Measurements from ENCODE around the gene ERICH3.

Gene ERICH3

DNA sequence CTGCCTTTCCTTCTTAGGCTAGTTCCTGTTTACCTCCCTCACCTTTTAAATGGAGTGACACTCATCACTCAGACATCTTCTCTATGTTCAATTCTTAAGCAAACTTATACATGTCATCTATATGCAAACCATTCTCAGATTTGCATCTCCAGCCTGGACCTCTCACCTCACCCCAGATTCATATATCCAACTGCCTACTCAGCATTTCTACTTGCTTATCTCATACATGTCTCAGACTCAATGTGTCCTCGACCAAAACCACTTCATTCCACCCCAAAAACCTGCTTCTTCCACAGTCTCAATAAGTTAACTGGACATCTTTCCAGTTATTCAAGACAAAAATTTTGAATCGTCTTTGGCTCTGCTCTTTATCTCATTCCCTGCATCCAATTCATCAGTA lies 62.6 kb downstream of the ERICH3 start:
- no peak for DNase-seq (ENCODE audit: extremely low spot score)
- TF ChIP-seq, protein P1, sequence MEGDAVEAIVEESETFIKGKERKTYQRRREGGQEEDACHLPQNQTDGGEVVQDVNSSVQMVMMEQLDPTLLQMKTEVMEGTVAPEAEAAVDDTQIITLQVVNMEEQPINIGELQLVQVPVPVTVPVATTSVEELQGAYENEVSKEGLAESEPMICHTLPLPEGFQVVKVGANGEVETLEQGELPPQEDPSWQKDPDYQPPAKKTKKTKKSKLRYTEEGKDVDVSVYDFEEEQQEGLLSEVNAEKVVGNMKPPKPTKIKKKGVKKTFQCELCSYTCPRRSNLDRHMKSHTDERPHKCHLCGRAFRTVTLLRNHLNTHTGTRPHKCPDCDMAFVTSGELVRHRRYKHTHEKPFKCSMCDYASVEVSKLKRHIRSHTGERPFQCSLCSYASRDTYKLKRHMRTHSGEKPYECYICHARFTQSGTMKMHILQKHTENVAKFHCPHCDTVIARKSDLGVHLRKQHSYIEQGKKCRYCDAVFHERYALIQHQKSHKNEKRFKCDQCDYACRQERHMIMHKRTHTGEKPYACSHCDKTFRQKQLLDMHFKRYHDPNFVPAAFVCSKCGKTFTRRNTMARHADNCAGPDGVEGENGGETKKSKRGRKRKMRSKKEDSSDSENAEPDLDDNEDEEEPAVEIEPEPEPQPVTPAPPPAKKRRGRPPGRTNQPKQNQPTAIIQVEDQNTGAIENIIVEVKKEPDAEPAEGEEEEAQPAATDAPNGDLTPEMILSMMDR (IDR thresholded peaks at IDR 0.05; ENCODE audit: control extremely low read depth, extremely low read depth, low read depth, missing control alignments): no peak
- POLR2A ChIA-PET: no interaction called here
- CTCF ChIA-PET: interaction anchor here (0.9 kb wide), 1 partner anchor 85 kb away, joined by 3 read pairs; no protein-coding TSS in a partner anchor

DNA sequence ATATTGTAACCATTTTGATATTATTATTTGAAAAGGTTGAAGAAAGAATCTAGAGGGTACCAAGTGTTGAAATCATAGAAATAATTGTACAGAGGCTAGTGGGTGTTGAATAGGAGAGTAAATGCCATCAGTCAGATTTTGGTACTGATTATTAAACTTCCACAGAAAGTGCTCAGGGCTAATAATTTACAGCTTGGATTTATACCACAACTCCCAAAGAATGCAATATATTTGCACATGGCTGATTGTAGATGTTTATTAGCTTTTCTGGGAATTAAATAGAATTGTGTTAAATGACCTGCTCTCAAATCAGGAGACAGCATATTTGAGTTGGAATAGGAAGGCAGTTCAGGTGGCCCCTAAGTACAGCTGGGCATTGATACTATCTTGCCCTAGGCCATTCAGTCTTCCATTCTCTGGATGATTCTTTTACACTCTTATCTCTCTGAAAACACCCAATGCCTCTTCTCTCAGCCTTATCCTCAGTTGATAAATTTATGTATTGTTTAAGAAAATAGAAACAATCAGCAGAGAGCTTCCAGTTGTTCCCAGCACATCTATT lies 63.7 kb downstream of the ERICH3 start:
- ChIA-PET CTCF (interaction anchor here (0.9 kb wide), 1 partner anchor 9 kb away, joined by 5 read pairs; no protein-coding TSS in a partner anchor), POLR2A (no interaction called here)
- no peak for DNase-seq (ENCODE audit: extremely low spot score)

DNA sequence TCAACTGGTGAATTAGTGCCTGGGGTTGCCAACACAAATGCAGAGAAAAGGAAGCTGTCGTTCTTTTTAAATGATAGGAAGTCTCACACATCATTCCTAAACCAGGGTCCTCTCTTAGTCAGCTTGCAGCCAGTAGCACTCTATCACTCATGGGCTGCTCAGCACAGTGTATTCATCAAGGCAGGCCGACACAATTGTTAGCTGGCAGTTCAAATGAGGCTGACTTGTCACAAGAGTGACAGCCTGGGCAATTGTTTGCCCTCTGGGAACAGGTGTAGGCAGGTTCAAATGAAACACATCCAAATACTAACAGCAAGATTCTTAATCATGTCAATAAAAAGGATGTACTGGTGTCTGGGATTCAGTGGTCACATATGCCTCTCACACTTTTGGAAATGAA lies 76.9 kb downstream of the ERICH3 start:
- TF ChIP-seq, protein P1 (IDR thresholded peaks at IDR 0.05; ENCODE audit: control extremely low read depth, extremely low read depth, low read depth, missing control alignments): no peak
- ChIA-PET POLR2A (no interaction called here), CTCF (interaction anchor here (1.0 kb wide), 1 partner anchor 127 kb away, joined by 3 read pairs; no protein-coding TSS in a partner anchor)
- no peak for DNase-seq (ENCODE audit: extremely low spot score)

More for the DNA sequence above, 63.7 kb downstream of the ERICH3 start:
- TF ChIP-seq, protein P1 (IDR thresholded peaks at IDR 0.05; ENCODE audit: control extremely low read depth, extremely low read depth, low read depth, missing control alignments): no peak

DNA sequence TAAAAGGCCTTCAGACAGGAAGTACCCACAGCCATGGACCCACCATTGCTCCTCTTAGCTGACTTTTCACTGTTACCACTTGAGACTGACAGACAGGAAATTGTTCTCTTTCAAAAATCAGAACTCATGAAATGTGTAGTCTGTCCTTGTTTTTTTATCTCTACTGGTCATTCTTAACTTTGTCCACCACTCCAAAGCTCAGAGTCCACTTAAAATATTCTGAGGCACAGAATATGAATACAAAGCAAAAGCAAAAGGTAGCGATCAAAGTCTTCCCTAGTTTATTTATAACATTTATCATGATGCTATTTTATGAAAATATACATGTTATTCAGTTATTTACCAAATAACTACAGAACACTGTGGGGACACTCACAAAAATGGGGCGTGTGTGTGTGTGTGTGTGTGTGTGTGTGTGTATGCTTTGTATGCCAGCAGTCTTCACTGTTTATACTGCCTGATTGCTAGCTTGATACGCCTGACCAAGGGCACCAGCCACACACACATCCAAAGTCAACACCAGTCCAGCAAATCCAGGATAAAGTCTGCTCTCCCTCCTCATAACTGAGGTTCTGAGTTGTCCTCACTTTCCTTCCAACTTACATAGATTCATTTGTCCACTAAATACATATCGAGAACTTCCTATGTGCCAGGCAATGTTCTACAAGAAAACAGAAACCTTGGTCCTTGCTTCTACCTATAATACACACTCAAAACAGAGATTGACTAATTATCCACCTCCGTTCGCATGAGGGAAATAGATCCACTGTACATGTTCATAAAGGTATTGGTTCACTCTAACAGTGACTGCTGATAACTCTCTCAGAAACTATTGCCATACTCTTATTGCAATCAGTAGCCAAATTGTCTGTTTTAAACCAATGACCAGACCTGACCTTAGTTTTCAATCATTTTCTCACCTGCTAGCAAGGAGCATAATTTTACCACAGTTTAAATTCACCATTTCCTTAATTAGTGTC lies 79.4 kb downstream of the ERICH3 start:
- no peak for DNase-seq (ENCODE audit: extremely low spot score)
- ChIA-PET CTCF (interaction anchor here (0.9 to 2.8 kb wide), 2 partner anchors 8 to 91 kb away, joined by 3 to 14 read pairs; no protein-coding TSS in a partner anchor), POLR2A (no interaction called here)

DNA sequence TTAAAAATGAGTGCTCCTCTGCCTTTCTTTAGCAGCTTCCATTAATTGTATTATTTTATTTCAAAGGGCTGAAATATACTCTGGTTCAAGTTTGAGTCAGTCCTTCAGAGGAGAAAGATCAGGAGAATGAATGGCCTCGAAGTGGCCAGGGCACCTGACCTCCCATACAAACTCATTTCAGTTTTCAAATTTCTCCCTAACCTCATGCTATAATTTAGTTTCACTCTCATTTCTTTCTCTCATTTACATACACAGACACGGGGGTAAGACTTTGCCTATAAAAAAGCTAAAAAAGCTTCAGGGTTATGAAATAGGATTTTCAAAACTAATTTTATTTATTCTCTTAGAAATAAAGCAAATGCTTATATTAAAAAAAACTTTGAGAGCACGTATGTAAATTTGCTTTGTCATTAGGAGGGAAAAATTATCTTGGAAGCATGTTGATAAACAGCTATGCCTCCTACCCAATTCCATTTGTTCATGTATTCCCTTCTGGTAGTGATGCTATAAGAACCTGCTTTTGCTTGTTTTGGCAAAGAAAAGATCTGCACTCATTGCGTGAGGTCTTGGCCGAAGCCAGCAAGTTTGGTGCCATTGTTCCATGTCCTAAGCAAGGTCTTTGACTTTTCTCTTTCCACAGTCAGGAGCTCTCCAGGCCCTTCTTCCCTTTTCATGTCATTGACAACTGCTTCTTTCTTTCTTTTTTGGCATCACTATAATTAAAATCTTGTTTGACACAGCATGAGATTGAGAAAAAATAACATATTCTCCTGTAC lies 80.8 kb downstream of the ERICH3 start:
- TF ChIP-seq, protein P1 (IDR thresholded peaks at IDR 0.05; ENCODE audit: control extremely low read depth, extremely low read depth, low read depth, missing control alignments): no peak
- no peak for DNase-seq (ENCODE audit: extremely low spot score)
- CTCF ChIA-PET: interaction anchor here (0.9 to 2.8 kb wide), 3 partner anchors 10 to 90 kb away, joined by 3 to 14 read pairs (median 6); no protein-coding TSS in a partner anchor
- POLR2A ChIA-PET: no interaction called here

More for the DNA sequence above, 79.4 kb downstream of the ERICH3 start:
- TF ChIP-seq, protein P1 (IDR thresholded peaks at IDR 0.05; ENCODE audit: control extremely low read depth, extremely low read depth, low read depth, missing control alignments): no peak

DNA sequence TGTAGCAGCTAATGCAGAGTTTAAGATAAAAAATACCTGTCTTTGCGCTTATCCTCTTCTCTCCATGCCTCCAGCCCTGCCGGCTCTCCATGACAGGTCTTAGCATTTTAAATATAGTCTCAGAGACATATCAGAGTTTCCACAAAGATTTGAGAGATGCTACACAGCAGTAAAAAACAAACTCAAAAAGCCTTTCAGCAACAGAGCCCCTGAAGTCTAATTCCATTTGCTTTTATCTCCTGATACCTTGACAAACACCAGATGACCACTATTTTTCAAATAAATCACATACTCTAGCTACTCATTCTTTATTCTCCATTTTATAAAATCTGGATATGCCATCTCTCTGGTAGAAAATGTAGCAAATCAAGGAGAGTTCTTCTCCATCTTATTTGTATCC lies 81.6 kb downstream of the ERICH3 start:
- DNase-seq (ENCODE audit: extremely low spot score): no peak
- CTCF ChIA-PET: interaction anchor here (2.2 to 2.8 kb wide), 2 partner anchors 10 kb away, joined by 6 to 14 read pairs; no protein-coding TSS in a partner anchor
- TF ChIP-seq, protein P1 (IDR thresholded peaks at IDR 0.05; ENCODE audit: control extremely low read depth, extremely low read depth, low read depth, missing control alignments): no peak
- POLR2A ChIA-PET: no interaction called here

Measured in GM10248 (cell line).